ENCODE measurements around the gene CUEDC1. TPM values are rescaled to one million over a fixed set of nuclear protein-coding genes. Genes with fewer than 3 reads are reported as not detected.
A peak's percentile ranks its signal among the peaks of the same experiment; 100 is the strongest.

CUEDC1 gene
- total RNA-seq (2011; cell fraction: chromatin; rRNA removed; ENCODE audit: low replicate concordance), result 3.9 and 5.6 TPM in 2 replicates
- 3.2 and 5.3 TPM in 2 replicates for total RNA-seq (2011; cell fraction: nucleolus; rRNA removed)
- total RNA-seq (2011; cell fraction: nucleoplasm; rRNA removed), result 2.2 and 2.3 TPM in 2 replicates
- total RNA-seq (2014; rRNA removed), result 0.33 and 1.5 TPM in 2 replicates
- 0.64 and 0.65 TPM in 2 replicates for total RNA-seq (2014; rRNA removed; fragmentation: Illumina TruSeq; extraction: Trizol)
- total RNA-seq (2015; rRNA removed; fragmentation: Illumina TruSeq; extraction: Trizol), result 0.62 and 0.94 TPM in 2 replicates
- 1.0 and 2.5 TPM in 2 replicates for total RNA-seq (2021)
- polyA plus RNA-seq (2011; rRNA removed), result 1.7 and 2.0 TPM in 2 replicates
- 1.6 and 1.8 TPM in 2 replicates for polyA plus RNA-seq (2011; cell fraction: cytosol; rRNA removed)
- polyA plus RNA-seq (2011; cell fraction: nucleus; rRNA removed), result 4.7 and 9.4 TPM in 2 replicates
- polyA plus RNA-seq (2012), result 0.42 and 2.3 TPM in 2 replicates
- 1.5 and 1.7 TPM in 2 replicates for polyA plus RNA-seq (2014; fragmentation: Illumina TruSeq; extraction: Trizol)
- polyA plus RNA-seq (2014; fragmentation: Nextera tagmentation; extraction: Ambion mirVana), result under 1 TPM in 1 of 2 experiments, not detected in 1; 0.20 TPM
- polyA plus RNA-seq (2014; rRNA removed), result 2.5 and 4.1 TPM in 2 replicates
- polyA minus RNA-seq (2011; rRNA and poly(A)+ RNA removed), result 0.75 and 1.4 TPM in 2 replicates
- polyA minus RNA-seq (2011; cell fraction: cytosol; rRNA and poly(A)+ RNA removed), result 1.5 and 2.1 TPM in 2 replicates
- 1.6 and 1.7 TPM in 2 replicates for polyA minus RNA-seq (2011; cell fraction: nucleus; rRNA and poly(A)+ RNA removed)
- Bru-seq, nascent RNA, result percentile 44 among the genes with signal in this experiment
- percentile 38 among the genes with signal in this experiment for BruChase-seq, experiment 1, labeled RNA remaining after a 2-hour chase
- percentile 35 among the genes with signal in this experiment for BruChase-seq, experiment 2, labeled RNA remaining after a 6-hour chase
- long read RNA-seq, experiment 1, partial matches to known transcripts, result 0 of 5 reads
- long read RNA-seq, experiment 1, other reads (novel, unspliced or antisense), result 5 of 5 reads
- long read RNA-seq, experiment 2, partial matches to known transcripts, result 0 of 1 reads
- long read RNA-seq, experiment 2, other reads (novel, unspliced or antisense), result 0 of 1 reads
- long read RNA-seq, experiment 3, result 0 reads

DNA sequence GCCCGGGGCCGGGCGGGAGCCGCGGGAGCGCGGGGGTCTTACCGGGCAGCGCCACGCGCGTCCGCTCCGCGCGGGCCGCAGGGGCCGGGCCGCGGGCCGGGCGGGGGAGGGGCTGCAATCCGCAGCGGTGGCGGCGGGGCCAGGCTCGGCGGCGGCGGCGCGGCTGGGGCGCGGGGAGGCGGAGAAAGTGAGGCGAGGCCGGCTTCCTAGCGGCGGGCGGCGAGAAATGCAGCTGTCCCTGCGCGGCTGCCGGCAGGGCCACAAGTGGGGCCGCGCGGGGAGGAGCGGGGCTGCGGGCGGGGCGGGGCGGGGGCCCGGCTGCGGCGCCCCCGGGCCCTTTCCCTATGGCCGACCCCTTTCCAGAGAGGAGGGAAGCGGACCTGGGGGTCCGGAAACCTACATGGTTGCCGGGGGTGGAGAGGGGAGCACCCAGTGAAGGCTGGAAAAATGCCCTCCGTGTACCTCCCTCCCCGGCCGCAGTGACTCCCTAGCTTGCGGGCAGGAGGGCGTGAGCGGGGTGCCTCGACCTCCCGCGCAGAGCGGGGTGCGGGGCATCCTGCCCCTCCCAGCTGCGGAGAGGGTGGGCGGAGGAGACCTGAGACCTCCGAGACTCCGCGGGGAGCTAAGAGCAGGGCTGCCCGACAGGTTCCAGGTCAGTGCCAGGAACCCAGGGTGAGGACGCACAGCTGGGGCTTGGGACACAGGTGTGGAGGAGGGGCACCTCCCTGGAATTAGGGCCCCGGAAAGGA lies at the start of gene CUEDC1:
CUEDC1 (minus strand) TSS at position 230 of the 749 bp plus-strand sequence. CDS start 69,848 bp downstream, outside the sequence.
- peaks cover 14 to 17% of the 10 kb centered on the region in 2 experiments; a peak in 4 of 5 replicates for H3K4me1 ChIP-seq (replicated peaks in 1 of 2; ENCODE audit: control insufficient read depth in 2 of 2, insufficient read depth in 2 of 2, low read length in 2 of 2)
- no peak within 1 kb of the TSS for H3K27ac ChIP-seq (ENCODE audit: extremely low read depth, low read depth, low read length)
- CTCF ChIA-PET (ENCODE audit: low intra/inter-chr PET ratio), result no interaction called here
- no peaks in the 10 kb centered on the region for H3K9me1 ChIP-seq (ENCODE audit: control insufficient read depth, insufficient read depth, low read length)
- H3K9ac ChIP-seq (ENCODE audit: insufficient read depth in 1 of 2, low read depth in 2 of 2, low read length in 2 of 2), result peak within 1 kb of the TSS in 1 of 2 experiments; percentile 87; a peak in 3 of 4 replicates
- POLR2A ChIA-PET, result interaction anchor here (0.7 to 0.8 kb wide), 3 partner anchors 11 to 84 kb away, joined by 3 to 4 read pairs (median 3); no protein-coding TSS in a partner anchor
- ATAC-seq, result peak; percentile 92
- peak within 1 kb of the TSS; percentile 55 for H3K4me3 ChIP-seq
- in situ Hi-C loops (cut with MboI) (no loop called here), intact Hi-C loops (cut with micrococcal nuclease) (no loop called here)
- peak within 1 kb of the TSS; percentile 72 for H2AFZ ChIP-seq (ENCODE audit: low read depth, low read length)
- H3K79me2 ChIP-seq (ENCODE audit: control insufficient read depth, insufficient read depth, low read length), result no peaks in the 10 kb centered on the region
- peak within 1 kb of the TSS; percentile 72 for H3K4me2 ChIP-seq (ENCODE audit: insufficient read depth, low read length)
- peak; percentile 77 to 82 (median 80) for DNase-seq (ENCODE audit: extremely low read depth in 1 of 4, low spot score in 3 of 4)
- H4K20me1 ChIP-seq (replicated peaks; ENCODE audit: control insufficient read depth, insufficient read depth, low read length), result no peaks in the 10 kb centered on the region
- H3K27me3 ChIP-seq (ENCODE audit: control insufficient read depth in 2 of 2, insufficient read depth in 2 of 2, low read length in 2 of 2), result peaks cover 21 to 40% of the 10 kb centered on the region in 2 experiments
- no peaks in the 10 kb centered on the region for H3K9me3 ChIP-seq (replicated peaks; ENCODE audit: control insufficient read depth, insufficient read depth, low read depth, low read length)
- H3K36me3 ChIP-seq (ENCODE audit: control insufficient read depth, insufficient read depth, low read length), result no peaks in the 10 kb centered on the region
- BruUV-seq (replicated peaks), result no TSS peak
- FAIRE-seq, result no peak
- 5% methylated on average over 23 of the region's 79 CpGs for WGBS (ENCODE audit: insufficient coverage, low coverage, missing lambda C conversion rate)
- TF ChIP-seq SAFB (IDR thresholded peaks at IDR 0.05; ENCODE audit: borderline replicate concordance, low read depth, low read length) (0 out of 2 replicates have a peak, but pooled peaks have one; percentile 24), ZNF766 (CRISPR knock-in tag; conservative IDR thresholded peaks at IDR 0.05) (0 out of 2 replicates have a peak, but pooled peaks have one; percentile 19), SAFB2 (IDR thresholded peaks at IDR 0.05; ENCODE audit: borderline replicate concordance, low read depth, low read length, severe bottlenecking) (no peak), CCNT2 (IDR thresholded peaks at IDR 0.05; ENCODE audit: borderline replicate concordance, extremely low read depth, insufficient read length, low read depth, low read length) (peak; percentile 43), CTCF (IDR thresholded peaks at IDR 0.05 in 2 of 3, conservative IDR thresholded peaks at IDR 0.05 in 1 of 3; ENCODE audit: insufficient read depth in 2 of 3, low read depth in 1 of 3, low read length in 3 of 3) (peak in 2 of 3 experiments; percentile 40 to 63; a peak in 4 of 6 replicates), E2F6 (IDR thresholded peaks at IDR 0.05; ENCODE audit: borderline replicate concordance in 1 of 2, extremely low read depth in 1 of 2, insufficient read depth in 1 of 2, insufficient read length in 1 of 2, low read depth in 1 of 2, low read length in 1 of 2, poor library complexity in 1 of 2, severe bottlenecking in 1 of 2) (peak; percentile 20 to 60)
